ENCODE results near the gene DOK6.

DNA sequence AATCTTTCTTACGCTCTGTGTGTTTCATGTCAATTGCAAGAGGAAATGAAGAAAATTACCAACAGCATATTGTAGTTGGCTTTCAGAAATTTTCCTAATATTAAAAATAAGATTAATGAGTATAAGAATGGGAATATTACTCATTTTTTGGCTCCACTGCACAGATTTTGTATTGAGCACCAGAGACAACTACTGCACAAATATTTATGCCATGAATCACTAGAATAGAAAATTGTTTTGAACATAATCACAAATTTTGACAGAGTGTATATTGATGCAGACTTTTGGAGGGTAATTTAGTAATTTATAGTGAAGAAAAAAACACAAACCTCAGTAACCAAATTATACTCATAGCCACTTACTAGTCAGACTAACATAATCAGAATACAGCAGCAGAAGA is 118.3 kb downstream of the DOK6 start:
- no peak for TF ChIP-seq CTCF (conservative IDR thresholded peaks at IDR 0.05; ENCODE audit: low read length)
- no peak for TF ChIP-seq EZH2phosphoT487 (IDR thresholded peaks at IDR 0.05; ENCODE audit: borderline replicate concordance, low read depth, low read length)
